Fibroblast of mammary gland (primary cell): ENCODE data around the gene ZNF750.
A peak's percentile ranks its signal among the peaks of the same experiment; 100 is the strongest.
"Not testable (repeated sequence)": the region's sequence is repeated elsewhere in the genome, so short reads cannot be mapped to it uniquely, and the experiment has no call there.

Experiments
- DNase-seq: peaks from one replicate; pipeline ENCODE4 v3.0.0-alpha.2; 2010; ENCODE audit warnings: low read depth
- H3K4me3 ChIP-seq: 2 replicates; pipeline ENCODE4 v1.5.1; 2011; ENCODE audit warnings: low read depth, mild to moderate bottlenecking, low read length, moderate library complexity; ENCODE audit not compliant: control insufficient read depth
- TF ChIP-seq, protein P1 (sequence below): conservative IDR thresholded peaks from 2 replicates; pipeline ENCODE4 v1.5.1; 2011; ENCODE audit warnings: low read depth, low read length, inconsistent platforms; ENCODE audit not compliant: control insufficient read depth, insufficient read depth

ZNF750 gene

DNA sequence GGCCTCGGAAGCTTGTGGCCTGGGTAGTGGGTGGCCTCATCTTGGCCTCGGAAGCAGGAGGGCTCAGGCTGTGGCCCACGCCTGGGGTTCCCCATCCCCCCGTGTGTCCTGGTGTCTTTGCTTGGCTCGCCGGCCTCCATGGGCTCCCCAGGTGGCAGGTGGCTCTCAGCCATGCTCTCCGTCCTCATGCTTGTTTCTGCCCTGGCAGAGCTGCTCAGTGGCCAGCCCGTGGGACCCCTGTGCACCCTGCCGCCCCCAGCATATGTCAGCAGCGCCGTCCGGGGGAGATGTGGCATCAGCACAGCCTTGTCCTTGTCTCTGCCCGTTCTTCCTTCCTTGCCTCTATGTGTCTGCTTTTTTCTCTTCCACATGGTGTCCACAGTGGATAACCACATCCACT lies 49.4 kb downstream of the ZNF750 start:
- H3K4me3 ChIP-seq, result no peak overlapping the region
- DNase-seq, result no peak
- TF ChIP-seq, protein P1, sequence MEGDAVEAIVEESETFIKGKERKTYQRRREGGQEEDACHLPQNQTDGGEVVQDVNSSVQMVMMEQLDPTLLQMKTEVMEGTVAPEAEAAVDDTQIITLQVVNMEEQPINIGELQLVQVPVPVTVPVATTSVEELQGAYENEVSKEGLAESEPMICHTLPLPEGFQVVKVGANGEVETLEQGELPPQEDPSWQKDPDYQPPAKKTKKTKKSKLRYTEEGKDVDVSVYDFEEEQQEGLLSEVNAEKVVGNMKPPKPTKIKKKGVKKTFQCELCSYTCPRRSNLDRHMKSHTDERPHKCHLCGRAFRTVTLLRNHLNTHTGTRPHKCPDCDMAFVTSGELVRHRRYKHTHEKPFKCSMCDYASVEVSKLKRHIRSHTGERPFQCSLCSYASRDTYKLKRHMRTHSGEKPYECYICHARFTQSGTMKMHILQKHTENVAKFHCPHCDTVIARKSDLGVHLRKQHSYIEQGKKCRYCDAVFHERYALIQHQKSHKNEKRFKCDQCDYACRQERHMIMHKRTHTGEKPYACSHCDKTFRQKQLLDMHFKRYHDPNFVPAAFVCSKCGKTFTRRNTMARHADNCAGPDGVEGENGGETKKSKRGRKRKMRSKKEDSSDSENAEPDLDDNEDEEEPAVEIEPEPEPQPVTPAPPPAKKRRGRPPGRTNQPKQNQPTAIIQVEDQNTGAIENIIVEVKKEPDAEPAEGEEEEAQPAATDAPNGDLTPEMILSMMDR, result no peak

DNA sequence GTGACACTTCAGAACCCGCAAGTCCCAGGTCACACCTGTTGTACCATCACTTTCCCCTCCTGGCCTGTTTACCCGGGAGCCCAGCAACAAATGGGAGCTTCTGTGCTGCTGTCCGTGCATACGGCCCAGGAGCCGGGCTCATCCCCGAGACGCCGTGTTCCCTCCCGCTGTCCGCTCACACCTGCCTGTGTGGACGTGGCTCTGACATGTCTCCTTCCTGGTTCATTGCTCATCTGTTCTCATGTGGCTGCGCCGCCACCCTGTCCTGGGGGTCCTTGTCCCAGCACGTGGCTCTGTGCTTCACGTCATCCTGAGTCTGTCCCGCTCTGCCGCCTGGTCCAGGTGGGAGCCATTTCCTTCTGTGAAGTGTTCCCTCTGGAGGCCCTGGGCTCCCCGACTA lies 50.0 kb downstream of the ZNF750 start:
- TF ChIP-seq, protein P1, result no peak
- DNase-seq, result no peak
- no peak overlapping the region for H3K4me3 ChIP-seq

DNA sequence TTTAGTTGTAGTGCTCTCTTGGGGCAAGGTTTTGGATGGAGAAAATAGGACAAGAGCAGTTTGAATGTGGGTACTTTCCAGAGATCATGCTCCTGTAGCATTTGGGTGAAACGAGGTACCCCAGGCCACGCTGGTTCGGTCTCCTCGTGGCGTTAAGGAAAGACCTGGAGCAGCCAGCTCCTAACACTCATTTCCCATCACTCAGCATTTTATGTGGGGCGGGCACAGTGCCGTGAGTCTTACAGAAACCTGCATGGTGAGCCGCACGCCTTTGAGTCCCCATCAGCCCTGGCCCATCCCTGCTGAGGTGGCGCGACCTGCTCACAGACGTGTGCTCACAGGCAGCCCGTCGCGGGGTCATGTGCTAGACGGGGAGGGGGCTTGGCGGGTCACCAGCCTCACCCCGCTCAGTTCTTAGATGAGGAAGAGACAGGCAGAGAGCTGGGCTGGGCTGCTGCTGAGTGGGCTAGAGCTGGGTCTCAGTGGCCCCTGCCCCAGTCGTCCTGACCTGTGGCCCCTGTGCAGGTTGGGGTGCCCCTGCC lies 50.7 kb downstream of the ZNF750 start:
- no peak overlapping the region for H3K4me3 ChIP-seq
- TF ChIP-seq, protein P1, result no peak
- no peak for DNase-seq

DNA sequence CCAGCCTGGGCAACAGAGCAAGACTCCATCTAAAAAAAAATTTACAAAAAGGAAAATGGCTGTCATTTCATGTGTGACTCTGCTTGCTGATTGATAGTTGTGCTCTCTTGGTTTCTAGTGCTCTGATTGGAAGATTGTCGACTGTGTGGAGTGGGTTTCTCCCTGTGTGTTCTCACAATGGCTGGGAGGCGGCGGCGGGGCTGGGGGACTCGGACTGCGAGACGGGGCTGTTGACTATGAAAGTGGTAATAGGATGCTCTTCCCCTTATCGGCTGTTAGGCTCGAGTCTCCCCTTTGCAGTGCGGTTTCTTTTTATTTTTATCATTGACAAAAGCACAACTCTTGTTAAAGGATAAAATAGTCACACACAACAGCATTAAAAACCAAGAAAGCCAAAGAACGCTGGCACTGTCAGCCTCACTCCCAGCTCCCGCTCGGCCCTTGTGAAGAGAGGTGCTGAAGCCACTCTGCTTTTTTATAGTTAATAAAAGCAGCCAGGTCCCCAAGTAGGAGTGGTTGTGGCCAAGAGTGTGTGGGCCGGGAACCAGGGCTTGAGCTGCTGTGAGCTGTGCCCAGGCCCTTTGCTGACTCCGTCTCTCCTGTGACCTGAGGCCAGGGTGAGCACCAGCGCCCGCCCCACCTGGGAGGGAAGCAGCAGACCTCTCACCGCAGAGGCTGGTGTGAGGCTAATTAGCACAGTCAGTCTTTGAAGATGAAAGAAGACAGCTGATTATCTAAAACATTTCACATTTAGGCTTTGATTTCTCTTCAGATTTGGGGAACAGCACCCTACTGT lies 51.4 kb downstream of the ZNF750 start:
- H3K4me3 ChIP-seq, result no peak overlapping the region
- no peak for DNase-seq
- TF ChIP-seq, protein P1, result no peak

DNA sequence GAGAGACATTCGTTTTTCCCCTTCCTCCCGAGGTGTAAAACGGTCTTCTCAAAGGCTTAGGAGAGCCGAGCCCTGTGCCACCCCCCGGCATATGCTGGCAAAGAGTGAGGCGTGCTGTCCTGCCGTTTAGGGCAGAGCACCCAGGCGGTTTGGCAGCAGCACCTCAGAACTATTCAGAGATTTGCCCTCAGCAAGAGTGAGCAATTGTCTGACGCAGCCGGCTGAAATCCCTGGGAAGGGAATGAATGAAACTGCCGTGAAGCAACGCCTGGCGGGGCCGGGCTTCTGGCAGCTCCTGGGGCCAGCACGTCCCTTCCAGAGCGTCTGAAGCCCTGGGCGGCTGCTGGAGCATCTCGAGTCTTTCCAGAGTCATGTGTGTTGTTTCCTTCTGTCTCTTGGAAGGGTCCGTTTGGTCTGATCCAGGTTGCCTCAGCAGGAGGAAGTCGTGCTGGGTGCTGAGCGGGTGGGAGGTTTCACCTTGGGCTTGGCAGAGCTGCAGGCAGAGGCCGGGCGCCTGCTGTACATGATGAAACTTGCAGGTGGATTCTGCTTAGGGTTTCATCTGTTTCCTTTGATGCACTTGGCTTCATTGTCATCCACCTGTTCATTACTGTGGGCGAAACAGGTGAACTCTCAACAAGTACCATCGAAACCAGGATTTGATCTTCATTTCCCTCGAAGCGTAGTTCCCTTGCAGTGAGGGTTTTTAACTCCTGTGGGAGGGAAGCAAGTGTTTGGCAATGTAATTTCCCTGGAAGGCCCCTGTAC lies 52.6 kb downstream of the ZNF750 start:
- DNase-seq, result peak; percentile 87
- TF ChIP-seq, protein P1, result no peak
- no peak overlapping the region for H3K4me3 ChIP-seq

DNA sequence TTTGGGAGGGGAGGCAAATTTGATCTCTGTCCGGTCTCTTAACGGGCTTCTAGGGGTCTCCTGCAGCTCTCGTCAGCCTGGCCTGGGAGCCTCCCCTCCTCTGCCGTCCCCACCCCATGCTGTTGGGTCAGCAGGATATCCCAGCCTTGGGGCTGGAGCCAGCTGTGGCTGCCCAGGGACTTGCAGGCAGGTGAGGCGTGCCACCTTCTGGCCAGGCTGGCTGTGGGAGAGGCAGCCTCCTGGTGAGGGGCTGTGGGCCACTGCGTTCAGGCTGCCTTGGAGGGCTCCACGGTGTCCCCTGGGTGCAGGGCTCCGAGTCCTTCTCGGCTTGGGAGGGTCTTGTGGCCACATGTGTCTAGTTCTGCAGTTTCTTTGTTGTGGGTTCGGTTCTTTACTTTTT lies 53.4 kb downstream of the ZNF750 start:
- DNase-seq, result no peak
- TF ChIP-seq, protein P1, result no peak
- no peak overlapping the region for H3K4me3 ChIP-seq

DNA sequence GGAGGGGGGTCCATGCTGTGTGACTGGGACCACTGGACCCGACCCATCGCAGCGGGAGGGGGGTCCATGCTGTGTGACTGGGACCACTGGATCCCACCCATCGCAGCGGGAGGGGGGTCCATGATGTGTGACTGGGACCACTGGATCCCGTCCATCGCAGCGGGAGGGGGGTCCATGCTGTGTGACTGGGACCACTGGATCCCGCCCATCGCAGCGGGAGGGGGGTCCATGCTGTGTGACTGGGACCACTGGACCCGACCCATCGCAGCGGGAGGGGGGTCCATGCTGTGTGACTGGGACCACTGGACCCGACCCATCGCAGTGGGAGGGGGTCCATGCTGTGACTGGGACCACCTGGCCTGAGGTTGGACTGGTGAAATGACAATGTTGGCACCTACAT lies 54.2 kb downstream of the ZNF750 start:
- H3K4me3 ChIP-seq, DNase-seq: not testable (repeated sequence)
